GM21737 (cell line): ENCODE measurements around the gene C14orf132.

Experiments
- ATAC-seq: cut with Tn5 transposase; IDR thresholded peaks from one replicate; pipeline ENCODE4 v1.9.1; 2021; ENCODE audit warnings: mild to moderate bottlenecking, moderate library complexity; ENCODE audit not compliant: unreplicated experiment

Gene C14orf132

GRCh38 chr14:96081767-96082400 lies 42.7 kb downstream of the C14orf132 start:
- no peak for ATAC-seq

GRCh38 chr14:96082420-96083300 lies 43.5 kb downstream of the C14orf132 start:
- ATAC-seq = no peak

- no peak for ATAC-seq
Observed at GRCh38 chr14:96083667-96084320, 44.6 kb downstream of the C14orf132 start.

GRCh38 chr14:96084796-96085195 lies 45.6 kb downstream of the C14orf132 start:
- no peak for ATAC-seq

- no peak for ATAC-seq
Observed at GRCh38 chr14:96085369-96085768, 46.2 kb downstream of the C14orf132 start.

GRCh38 chr14:96086032-96086431 lies 46.9 kb downstream of the C14orf132 start:
- no peak for ATAC-seq

- no peak for ATAC-seq
Observed at GRCh38 chr14:96086574-96087077, 47.5 kb downstream of the C14orf132 start.

GRCh38 chr14:96088074-96088473 lies 48.9 kb downstream of the C14orf132 start:
- no peak for ATAC-seq

GRCh38 chr14:96088481-96088880 lies 49.3 kb downstream of the C14orf132 start:
- ATAC-seq = no peak

GRCh38 chr14:96088911-96089310 lies 49.7 kb downstream of the C14orf132 start:
- no peak for ATAC-seq

GRCh38 chr14:96089401-96089800 lies 50.2 kb downstream of the C14orf132 start:
- no peak for ATAC-seq

- ATAC-seq = no peak
Observed at GRCh38 chr14:96090441-96091148, 51.4 kb downstream of the C14orf132 start.

- ATAC-seq = no peak
Observed at GRCh38 chr14:96091149-96091693, 52.1 kb downstream of the C14orf132 start.

GRCh38 chr14:96091941-96092411 lies 52.8 kb downstream of the C14orf132 start:
- no peak for ATAC-seq

- no peak for ATAC-seq
Observed at GRCh38 chr14:96092936-96093335, 53.8 kb downstream of the C14orf132 start.

- no peak for ATAC-seq
Observed at GRCh38 chr14:96094211-96094610, 55.0 kb downstream of the C14orf132 start.

GRCh38 chr14:96094656-96095055 lies 55.5 kb downstream of the C14orf132 start:
- no peak for ATAC-seq

GRCh38 chr14:96095058-96095457 lies 55.9 kb downstream of the C14orf132 start:
- no peak for ATAC-seq

GRCh38 chr14:96095581-96096476 lies 56.7 kb downstream of the C14orf132 start:
- ATAC-seq = no peak
